Thoracic aorta (tissue), 2 donors: Measurements from ENCODE around the gene GRB10. TPM values are rescaled to one million over a fixed set of nuclear protein-coding genes. Genes with fewer than 3 reads are reported as not detected.

ENCODE experiments used
- ATAC-seq: fragments of 150-250 bp; one replicate; pipeline ENCODE4 v1.8.0; 2017; ENCODE audit warnings: low read depth; ENCODE audit not compliant: insufficient number of reproducible peaks, low FRiP score
- DNase-seq: peaks from one replicate; pipeline ENCODE4 v3.0.0-alpha.2; 2020; ENCODE audit warnings: low spot score
- H3K27ac ChIP-seq, 2 donors: fragments of 200-600 bp; sonication (generic); 1 replicate in 1 of 2; 2 replicates in 1 of 2; pipeline ENCODE4 v1.5.1; 2016; ENCODE audit warnings: mild to moderate bottlenecking in 2 of 2, moderate library complexity in 2 of 2
- H3K27me3 ChIP-seq: fragments of 200-600 bp; sonication (generic); replicated peaks from 2 replicates; pipeline ENCODE4 v1.6.0; 2016; ENCODE audit warnings: mild to moderate bottlenecking; ENCODE audit not compliant: insufficient read depth
- H3K36me3 ChIP-seq: fragments of 200-600 bp; sonication (generic); one replicate; pipeline ENCODE4 v1.5.1; 2016
- H3K4me1 ChIP-seq, 2 donors: fragments of 200-600 bp; sonication (generic); 1 replicate in 1 of 2; 2 replicates in 1 of 2; pipeline versions ENCODE4 v1.5.1 to v1.6.0; 2016; ENCODE audit warnings: low read depth in 2 of 2, mild to moderate bottlenecking in 1 of 2; ENCODE audit not compliant: control insufficient read depth in 1 of 2
- H3K4me3 ChIP-seq: fragments of 200-600 bp; sonication (generic); 2 replicates; pipeline ENCODE4 v1.5.1; 2016; ENCODE audit warnings: mild to moderate bottlenecking
- H3K9me3 ChIP-seq: fragments of 200-600 bp; sonication (generic); 2 replicates; pipeline ENCODE4 v1.5.1; 2016
- CTCF ChIP-seq: fragments of 200-600 bp; sonication (generic); IDR thresholded peaks from one replicate; pipeline ENCODE4 v1.5.1; 2019; ENCODE audit warnings: antibody characterized with exemption
- total RNA-seq, 2 donors: library from RNA; depleted of rRNA; stranded (reverse); fragments of >200 nt; gene quantifications; one replicate each; pipeline versions ENCODE4 v1.1.0 to v1.2.3, GENCODE V29; 2016

The GRB10 gene
- total RNA-seq, 2 donors from 2014 or later = 59.2 to 104 TPM

GRCh38 chr7:50562136-50562535 lies 220.6 kb downstream of the GRB10 start:
- TF ChIP-seq CTCF = no peak

GRCh38 chr7:50560865-50561351 lies 221.8 kb downstream of the GRB10 start:
- no peaks in the 10 kb centered on the region for H3K36me3 ChIP-seq
- no peak for ATAC-seq
- no peaks in the 10 kb centered on the region for H3K27me3 ChIP-seq
- H3K27ac ChIP-seq = no peak overlapping the region
- no peak for DNase-seq
- H3K9me3 ChIP-seq = no peaks in the 10 kb centered on the region
- TF ChIP-seq CTCF = no peak
- H3K4me3 ChIP-seq = no peak overlapping the region
- no peaks in the 10 kb centered on the region for H3K4me1 ChIP-seq

More at GRCh38 chr7:50562136-50562535, 220.6 kb downstream of the GRB10 start:
- DNase-seq (no peak), ATAC-seq (no peak)
- Histone ChIP-seq H3K27ac (no peak overlapping the region), H3K4me1 (no peaks in the 10 kb centered on the region), H3K36me3 (no peaks in the 10 kb centered on the region), H3K4me3 (no peak overlapping the region), H3K9me3 (no peaks in the 10 kb centered on the region), H3K27me3 (no peaks in the 10 kb centered on the region)

GRCh38 chr7:50559881-50560280 lies 222.8 kb downstream of the GRB10 start:
- Histone ChIP-seq H3K4me3 (no peak overlapping the region), H3K4me1 (no peaks in the 10 kb centered on the region), H3K9me3 (no peaks in the 10 kb centered on the region), H3K27me3 (no peaks in the 10 kb centered on the region), H3K27ac (no peak overlapping the region), H3K36me3 (no peaks in the 10 kb centered on the region)
- no peak for TF ChIP-seq CTCF
- no peak for ATAC-seq
- DNase-seq = no peak

- no peak overlapping the region for H3K27ac ChIP-seq
- ATAC-seq (no peak), DNase-seq (no peak)
- no peak for TF ChIP-seq CTCF
- no peak overlapping the region for H3K4me3 ChIP-seq
- no peaks in the 10 kb centered on the region for H3K4me1 ChIP-seq
- no peaks in the 10 kb centered on the region for H3K9me3 ChIP-seq
- H3K27me3 ChIP-seq = no peaks in the 10 kb centered on the region
- H3K36me3 ChIP-seq = no peaks in the 10 kb centered on the region
Measured at GRCh38 chr7:50558294-50559053, 224.2 kb downstream of the GRB10 start.

GRCh38 chr7:50557099-50557498 lies 225.6 kb downstream of the GRB10 start:
- Histone ChIP-seq H3K27ac (no peak overlapping the region), H3K4me3 (no peak overlapping the region), H3K9me3 (no peaks in the 10 kb centered on the region), H3K36me3 (no peaks in the 10 kb centered on the region), H3K4me1 (no peaks in the 10 kb centered on the region), H3K27me3 (no peaks in the 10 kb centered on the region)
- no peak for ATAC-seq
- TF ChIP-seq CTCF = no peak
- DNase-seq = no peak
